Liver (tissue), 9 donors: ENCODE measurements around the gene ULBP2. TPM values are rescaled to one million over a fixed set of nuclear protein-coding genes. Genes with fewer than 3 reads are reported as not detected.

Experiments
- DNase-seq: peaks from one replicate; pipeline ENCODE4 v3.0.0-alpha.2; 2017; ENCODE audit warnings: low spot score
- H3K27ac ChIP-seq, 2 donors: one replicate each; pipeline ENCODE4 v1.7.0; 2013; ENCODE audit warnings: inconsistent platforms in 2 of 2, low read length in 2 of 2, control low read depth in 1 of 2, low read depth in 1 of 2, mild to moderate bottlenecking in 1 of 2
- H3K27me3 ChIP-seq, 4 donors: one replicate each; pipeline versions ENCODE4 v1.6.1 to v1.7.0; 2013; ENCODE audit warnings: low read length in 3 of 4, inconsistent platforms in 1 of 4, mild to moderate bottlenecking in 1 of 4, moderate library complexity in 1 of 4; ENCODE audit not compliant: control insufficient read depth in 4 of 4, insufficient read depth in 4 of 4
- H3K36me3 ChIP-seq, 4 donors: one replicate each; pipeline versions ENCODE4 v1.6.1 to v1.7.0; 2013; ENCODE audit warnings: low read length in 3 of 4, mild to moderate bottlenecking in 3 of 4, low read depth in 1 of 4, moderate library complexity in 1 of 4; ENCODE audit not compliant: control insufficient read depth in 4 of 4, insufficient read depth in 3 of 4
- H3K4me1 ChIP-seq, 4 donors: one replicate each; pipeline versions ENCODE4 v1.6.1 to v1.7.0; 2013; ENCODE audit warnings: low read length in 3 of 4, mild to moderate bottlenecking in 3 of 4, moderate library complexity in 1 of 4; ENCODE audit not compliant: control insufficient read depth in 4 of 4, insufficient read depth in 4 of 4
- H3K4me3 ChIP-seq, 3 donors: one replicate each; pipeline versions ENCODE4 v1.6.1 to v1.7.0; 2013; ENCODE audit warnings: low read length in 3 of 3, control low read depth in 1 of 3, low read depth in 1 of 3, mild to moderate bottlenecking in 1 of 3
- H3K9ac ChIP-seq, 2 donors: one replicate each; pipeline ENCODE4 v1.7.0; 2013; ENCODE audit warnings: low read length in 2 of 2, mild to moderate bottlenecking in 2 of 2, moderate library complexity in 2 of 2, control low read depth in 1 of 2, low read depth in 1 of 2
- H3K9me3 ChIP-seq, 4 donors: one replicate each; pipeline versions ENCODE4 v1.6.1 to v1.7.0; 2013; ENCODE audit warnings: low read length in 3 of 4; ENCODE audit not compliant: control insufficient read depth in 4 of 4
- EGR1 ChIP-seq, 2 donors: IDR thresholded peaks; 2 replicates each; pipeline ENCODE4 v1.6.1; 2016 to 2018; ENCODE audit warnings: antibody characterized with exemption in 2 of 2, low read depth in 2 of 2
- FOXA1 ChIP-seq: IDR thresholded peaks from 2 replicates; pipeline ENCODE4 v1.6.1; 2016; ENCODE audit warnings: antibody characterized with exemption
- FOXA2 ChIP-seq: IDR thresholded peaks from 2 replicates; pipeline ENCODE4 v1.6.1; 2016; ENCODE audit warnings: antibody characterized with exemption
- GABPA ChIP-seq, 2 donors: IDR thresholded peaks in 1 of 2; conservative IDR thresholded peaks in 1 of 2; 2 replicates each; pipeline ENCODE4 v1.6.1; 2016; ENCODE audit warnings: antibody characterized with exemption in 2 of 2, mild to moderate bottlenecking in 1 of 2, moderate library complexity in 1 of 2
- HNF4A ChIP-seq, 2 donors: conservative IDR thresholded peaks; 2 replicates each; pipeline ENCODE4 v1.6.1; 2016; ENCODE audit warnings: antibody characterized with exemption in 2 of 2, mild to moderate bottlenecking in 2 of 2
- HNF4G ChIP-seq: IDR thresholded peaks from 2 replicates; pipeline ENCODE4 v1.6.1; 2016; ENCODE audit warnings: antibody characterized with exemption
- JUND ChIP-seq, 2 donors: IDR thresholded peaks; 2 replicates each; pipeline ENCODE4 v1.6.1; 2016; ENCODE audit warnings: antibody characterized with exemption in 2 of 2
- NR2F2 ChIP-seq: IDR thresholded peaks from 2 replicates; pipeline ENCODE4 v1.6.1; 2016; ENCODE audit warnings: antibody characterized with exemption
- RAD21 ChIP-seq, 2 donors: IDR thresholded peaks; 2 replicates each; pipeline ENCODE4 v1.6.1; 2016; ENCODE audit warnings: antibody characterized with exemption in 2 of 2, mild to moderate bottlenecking in 2 of 2
- REST ChIP-seq: IDR thresholded peaks from 2 replicates; pipeline ENCODE4 v1.6.1; 2016; ENCODE audit warnings: antibody characterized with exemption, mild to moderate bottlenecking
- RXRA ChIP-seq, 2 donors: IDR thresholded peaks; 2 replicates each; pipeline ENCODE4 v1.6.1; 2017 to 2018; ENCODE audit warnings: antibody characterized with exemption in 2 of 2, mild to moderate bottlenecking in 1 of 2
- SP1 ChIP-seq: IDR thresholded peaks from 2 replicates; pipeline ENCODE4 v1.6.1; 2018; ENCODE audit warnings: antibody characterized with exemption, mild to moderate bottlenecking
- TAF1 ChIP-seq: conservative IDR thresholded peaks from 2 replicates; pipeline ENCODE4 v1.6.1; 2016; ENCODE audit warnings: antibody characterized with exemption, mild to moderate bottlenecking
- YY1 ChIP-seq: IDR thresholded peaks from 2 replicates; pipeline ENCODE4 v1.6.1; 2016; ENCODE audit warnings: antibody characterized with exemption, mild to moderate bottlenecking
- WGBS: extraction: QIAGEN DNeasy Blood & Tissue Kit; methylation state at CpG from one replicate; pipeline ENCODE4 v1.1.7; 2013; 5-methylcytosine and 5-hydroxymethylcytosine counted together
- polyA plus RNA-seq, 2 donors: library from polyadenylated mRNA; stranded (reverse) in 1 of 2; unstranded in 1 of 2; fragments of 200-250 nt in 1 of 2; fragments of >200 nt in 1 of 2; fragmentation: Nextera tagmentation in 1 of 2; extraction: Ambion mirVana in 1 of 2; gene quantifications; one replicate each; pipeline versions ENCODE4 v1.2.1 to v1.2.3, GENCODE V29; 2013 to 2015
- total RNA-seq, 2 donors: library from RNA; depleted of rRNA; stranded (reverse); fragments of >200 nt; gene quantifications; one replicate each; pipeline ENCODE4 v1.2.3, GENCODE V29; 2014
- TF ChIP-seq, protein P1 (sequence below): IDR thresholded peaks from 2 replicates; pipeline ENCODE4 v1.6.1; 2016; ENCODE audit warnings: antibody characterized with exemption
- TF ChIP-seq, protein P2 (sequence below): IDR thresholded peaks from 2 replicates; pipeline ENCODE4 v1.6.1; 2016; ENCODE audit warnings: antibody characterized with exemption
- TF ChIP-seq, protein P3 (sequence below): IDR thresholded peaks from 2 replicates; pipeline ENCODE4 v1.6.1; 2016; ENCODE audit warnings: antibody characterized with exemption
- TF ChIP-seq, protein P4 (sequence below): fragments of 150-350 bp; IDR thresholded peaks from 2 replicates; pipeline ENCODE4 v1.5.1; 2017; ENCODE audit warnings: improper control_type of control experiment, low read depth, low read length; ENCODE audit not compliant: missing input control
- donor health status: healthy.
- donor health status: healthy.
- donor health status: healthy.
- donor health status: healthy.
- donor health status: healthy.

ULBP2 gene
- total and polyA plus RNA-seq, 4 donors, result 0.14 to 0.27 (median 0.20) TPM

DNA sequence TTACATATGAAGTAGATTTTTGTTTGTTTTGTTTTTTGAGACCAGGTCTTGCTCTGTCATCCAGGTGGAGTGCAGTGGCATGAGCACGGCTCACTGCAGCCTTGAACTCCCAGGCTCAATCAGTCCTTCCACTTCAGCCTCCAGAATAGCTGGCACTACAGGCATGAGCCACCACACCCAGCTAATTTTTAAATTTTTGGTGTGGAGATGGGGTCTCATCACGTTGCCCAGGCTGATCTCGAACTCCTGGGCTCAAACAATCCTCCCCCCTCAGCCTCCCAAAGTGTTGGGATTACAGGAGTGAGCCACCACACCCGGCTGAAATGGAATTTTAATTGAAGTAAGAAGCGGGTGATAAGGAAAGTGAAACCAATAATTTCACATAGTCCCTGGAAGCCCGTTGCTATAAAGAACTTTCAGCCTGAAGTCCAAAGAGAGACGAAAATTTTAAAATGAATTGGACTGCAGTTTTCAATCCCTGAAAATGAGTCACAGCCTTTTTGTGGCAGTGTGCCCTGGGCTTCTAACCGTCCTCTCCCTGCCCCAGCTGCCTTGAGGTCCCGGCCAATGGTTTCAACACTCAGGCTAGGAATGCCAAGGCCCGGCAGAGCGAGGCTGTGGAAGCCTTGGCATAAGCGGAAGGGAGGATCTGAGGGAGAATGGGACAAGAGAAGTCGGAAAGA, 44.7 kb upstream of the ULBP2 start:
- DNase-seq, result no peak
- H3K27ac ChIP-seq, result peak overlapping the region; percentile 46 to 83
- no peaks in the 10 kb centered on the region for H3K27me3 ChIP-seq
- TF ChIP-seq, protein P1, sequence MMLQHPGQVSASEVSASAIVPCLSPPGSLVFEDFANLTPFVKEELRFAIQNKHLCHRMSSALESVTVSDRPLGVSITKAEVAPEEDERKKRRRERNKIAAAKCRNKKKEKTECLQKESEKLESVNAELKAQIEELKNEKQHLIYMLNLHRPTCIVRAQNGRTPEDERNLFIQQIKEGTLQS, result no peak
- TF ChIP-seq YY1 (no peak), RAD21 (IDR thresholded peaks at IDR 0.05) (peak; percentile 19 to 46), SP1 (peak; percentile 50), HNF4A (conservative IDR thresholded peaks at IDR 0.05) (peak; percentile 56 to 68), GABPA (IDR thresholded peaks at IDR 0.05 in 1 of 2, conservative IDR thresholded peaks at IDR 0.05 in 1 of 2) (no peak), RXRA (IDR thresholded peaks at IDR 0.05) (peak; percentile 18 to 36), FOXA1 (no peak), FOXA2 (no peak), REST (no peak), HNF4G (no peak), EGR1 (IDR thresholded peaks at IDR 0.05; ENCODE audit: low read depth in 2 of 2) (no peak), JUND (IDR thresholded peaks at IDR 0.05) (peak; percentile 82 to 93), TAF1 (no peak), NR2F2 (no peak)
- TF ChIP-seq, protein P2, sequence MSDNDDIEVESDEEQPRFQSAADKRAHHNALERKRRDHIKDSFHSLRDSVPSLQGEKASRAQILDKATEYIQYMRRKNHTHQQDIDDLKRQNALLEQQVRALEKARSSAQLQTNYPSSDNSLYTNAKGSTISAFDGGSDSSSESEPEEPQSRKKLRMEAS, result no peak
- TF ChIP-seq, protein P3, sequence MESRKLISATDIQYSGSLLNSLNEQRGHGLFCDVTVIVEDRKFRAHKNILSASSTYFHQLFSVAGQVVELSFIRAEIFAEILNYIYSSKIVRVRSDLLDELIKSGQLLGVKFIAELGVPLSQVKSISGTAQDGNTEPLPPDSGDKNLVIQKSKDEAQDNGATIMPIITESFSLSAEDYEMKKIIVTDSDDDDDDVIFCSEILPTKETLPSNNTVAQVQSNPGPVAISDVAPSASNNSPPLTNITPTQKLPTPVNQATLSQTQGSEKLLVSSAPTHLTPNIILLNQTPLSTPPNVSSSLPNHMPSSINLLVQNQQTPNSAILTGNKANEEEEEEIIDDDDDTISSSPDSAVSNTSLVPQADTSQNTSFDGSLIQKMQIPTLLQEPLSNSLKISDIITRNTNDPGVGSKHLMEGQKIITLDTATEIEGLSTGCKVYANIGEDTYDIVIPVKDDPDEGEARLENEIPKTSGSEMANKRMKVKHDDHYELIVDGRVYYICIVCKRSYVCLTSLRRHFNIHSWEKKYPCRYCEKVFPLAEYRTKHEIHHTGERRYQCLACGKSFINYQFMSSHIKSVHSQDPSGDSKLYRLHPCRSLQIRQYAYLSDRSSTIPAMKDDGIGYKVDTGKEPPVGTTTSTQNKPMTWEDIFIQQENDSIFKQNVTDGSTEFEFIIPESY, result no peak
- TF ChIP-seq, protein P4, sequence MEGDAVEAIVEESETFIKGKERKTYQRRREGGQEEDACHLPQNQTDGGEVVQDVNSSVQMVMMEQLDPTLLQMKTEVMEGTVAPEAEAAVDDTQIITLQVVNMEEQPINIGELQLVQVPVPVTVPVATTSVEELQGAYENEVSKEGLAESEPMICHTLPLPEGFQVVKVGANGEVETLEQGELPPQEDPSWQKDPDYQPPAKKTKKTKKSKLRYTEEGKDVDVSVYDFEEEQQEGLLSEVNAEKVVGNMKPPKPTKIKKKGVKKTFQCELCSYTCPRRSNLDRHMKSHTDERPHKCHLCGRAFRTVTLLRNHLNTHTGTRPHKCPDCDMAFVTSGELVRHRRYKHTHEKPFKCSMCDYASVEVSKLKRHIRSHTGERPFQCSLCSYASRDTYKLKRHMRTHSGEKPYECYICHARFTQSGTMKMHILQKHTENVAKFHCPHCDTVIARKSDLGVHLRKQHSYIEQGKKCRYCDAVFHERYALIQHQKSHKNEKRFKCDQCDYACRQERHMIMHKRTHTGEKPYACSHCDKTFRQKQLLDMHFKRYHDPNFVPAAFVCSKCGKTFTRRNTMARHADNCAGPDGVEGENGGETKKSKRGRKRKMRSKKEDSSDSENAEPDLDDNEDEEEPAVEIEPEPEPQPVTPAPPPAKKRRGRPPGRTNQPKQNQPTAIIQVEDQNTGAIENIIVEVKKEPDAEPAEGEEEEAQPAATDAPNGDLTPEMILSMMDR, result no peak
- H3K9me3 ChIP-seq, result no peaks in the 10 kb centered on the region
- peaks cover 3 to 11% (median 7%) of the 10 kb centered on the region in 4 donors for H3K4me1 ChIP-seq
- H3K36me3 ChIP-seq, result no peaks in the 10 kb centered on the region
- WGBS, result 20% methylated on average over 13 of the region's 13 CpGs
- H3K9ac ChIP-seq, result peak overlapping the region in 1 of 2 donors; percentile 5
- peak overlapping the region in 2 of 3 donors; percentile 32 to 55 for H3K4me3 ChIP-seq
